Suppressor macrophage treated with lipopolysaccharide for 4 hours (primary cell): ENCODE data around the gene KIDINS220.
A peak's percentile ranks its signal among the peaks of the same experiment; 100 is the strongest.

Source experiments
- DNase-seq: peaks from one replicate; pipeline ENCODE4 v3.0.0-alpha.2; 2020

KIDINS220 gene

DNA sequence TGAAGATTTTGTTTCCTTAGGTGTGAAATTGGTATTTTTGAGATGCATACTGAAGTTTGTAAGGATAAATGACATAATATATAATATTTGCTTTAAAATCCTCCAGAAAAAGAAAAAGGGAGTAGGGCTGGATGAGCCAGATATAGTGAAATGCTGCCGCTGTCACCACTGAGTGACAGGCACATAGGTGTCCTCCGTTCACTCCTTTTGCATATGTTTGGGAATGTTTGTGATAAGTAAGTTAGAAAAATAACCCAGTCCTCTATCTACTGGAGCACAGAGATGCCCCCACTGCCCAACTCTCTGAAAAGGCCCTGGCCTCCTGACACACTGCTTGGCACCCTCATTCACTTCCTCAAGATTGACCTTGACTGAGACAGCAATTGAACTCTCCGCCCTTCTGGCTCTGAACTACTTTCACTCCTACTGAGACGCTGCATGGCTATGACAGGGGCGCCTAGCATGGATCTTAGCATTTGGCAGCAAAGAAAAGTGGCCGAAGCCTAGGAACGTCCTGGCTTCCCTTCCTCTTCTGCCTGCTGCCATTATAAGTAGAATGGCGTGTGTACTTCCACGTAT lies 145.5 kb downstream of the KIDINS220 start:
- DNase-seq: no peak

DNA sequence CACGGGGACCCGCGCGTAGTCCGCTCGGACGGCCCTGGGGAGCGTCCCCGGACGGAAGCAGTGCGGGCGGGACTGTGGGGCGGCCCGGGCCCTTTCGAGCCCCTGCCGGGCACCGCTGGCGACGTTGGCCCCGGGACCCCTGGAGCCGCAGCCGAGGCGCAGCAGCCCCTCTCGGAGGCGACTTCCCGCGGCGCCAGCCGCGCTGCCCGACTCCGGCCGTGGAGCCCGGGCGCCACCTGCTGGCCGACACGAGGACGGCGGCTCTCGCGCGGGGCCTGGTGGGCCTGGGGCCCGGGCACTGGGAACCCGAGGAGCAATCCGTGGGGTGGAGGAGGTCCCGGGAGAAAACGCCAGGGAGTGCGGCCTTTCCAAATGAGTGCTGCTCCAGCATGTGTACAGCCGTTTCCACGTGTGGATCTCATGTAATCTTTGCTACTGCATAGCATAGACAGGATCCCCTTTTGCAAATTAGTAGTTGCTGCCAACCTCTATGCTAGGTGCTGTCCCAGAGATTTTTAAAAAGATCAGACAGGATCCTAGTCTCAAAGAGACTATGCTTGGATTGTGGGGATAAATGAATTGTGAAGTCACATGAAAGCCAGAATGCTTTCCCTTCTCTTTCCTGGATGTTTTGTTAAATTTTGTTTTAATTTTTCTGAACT lies 151.6 kb downstream of the KIDINS220 start:
- DNase-seq: peak; percentile 82

DNA sequence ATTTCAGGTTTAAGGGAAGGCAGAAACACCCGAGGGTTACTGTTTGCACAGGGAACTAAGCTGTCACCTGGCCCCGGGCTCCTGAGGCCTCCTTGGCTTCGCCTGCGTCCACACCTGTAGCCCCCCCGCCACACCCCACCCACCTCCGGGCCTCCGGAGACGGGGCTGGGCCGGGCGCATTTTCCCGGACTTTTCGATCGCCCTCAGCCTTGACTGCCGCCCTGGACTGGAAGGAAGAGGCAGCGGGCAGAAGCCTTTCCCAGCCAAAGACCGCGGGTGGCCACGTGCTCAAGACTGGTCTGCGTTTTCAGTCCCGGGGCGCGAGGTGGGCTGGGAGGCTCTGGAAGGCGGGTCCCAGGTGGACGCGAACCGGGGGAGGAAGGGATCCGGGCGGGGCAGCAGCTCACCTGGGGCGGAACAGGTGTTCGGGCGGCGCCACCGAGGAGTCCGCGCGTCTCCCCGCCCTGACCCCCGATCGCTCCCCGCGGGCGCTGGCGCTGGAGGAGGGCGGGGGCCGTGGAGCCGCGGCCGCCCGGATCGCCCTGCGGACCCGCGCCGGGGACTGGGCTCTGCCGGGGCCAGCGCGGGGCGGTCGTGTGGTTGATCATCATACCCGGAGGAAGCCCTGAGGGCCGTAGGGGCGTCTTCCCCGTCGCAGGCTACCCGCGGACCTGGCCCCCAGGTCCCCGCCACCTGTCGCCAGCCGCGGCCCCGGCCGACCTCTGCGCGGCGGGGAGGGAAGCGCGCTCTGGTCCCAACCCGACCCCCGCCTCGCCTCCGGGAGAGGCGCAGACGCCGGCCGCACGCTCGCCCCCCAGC lies 152.3 kb downstream of the KIDINS220 start:
- peak; percentile 76 for DNase-seq

DNA sequence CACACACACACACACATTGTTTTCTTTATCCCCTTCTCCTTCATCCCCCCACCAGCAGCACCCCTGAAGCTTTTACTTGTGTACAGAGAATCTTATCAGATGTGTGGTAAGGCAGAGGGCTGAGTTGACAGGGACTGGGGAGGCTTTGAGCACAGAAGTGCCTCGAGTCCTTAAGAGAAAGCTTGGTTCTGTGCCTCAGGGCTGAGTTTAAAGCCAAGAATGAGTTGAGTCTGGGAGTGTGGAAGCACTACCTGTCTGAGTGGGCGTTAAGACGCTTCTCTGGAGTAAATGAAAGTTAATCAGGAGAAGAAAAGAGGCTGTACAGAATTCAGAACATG lies 152.9 kb downstream of the KIDINS220 start:
- DNase-seq: peak; percentile 64

DNA sequence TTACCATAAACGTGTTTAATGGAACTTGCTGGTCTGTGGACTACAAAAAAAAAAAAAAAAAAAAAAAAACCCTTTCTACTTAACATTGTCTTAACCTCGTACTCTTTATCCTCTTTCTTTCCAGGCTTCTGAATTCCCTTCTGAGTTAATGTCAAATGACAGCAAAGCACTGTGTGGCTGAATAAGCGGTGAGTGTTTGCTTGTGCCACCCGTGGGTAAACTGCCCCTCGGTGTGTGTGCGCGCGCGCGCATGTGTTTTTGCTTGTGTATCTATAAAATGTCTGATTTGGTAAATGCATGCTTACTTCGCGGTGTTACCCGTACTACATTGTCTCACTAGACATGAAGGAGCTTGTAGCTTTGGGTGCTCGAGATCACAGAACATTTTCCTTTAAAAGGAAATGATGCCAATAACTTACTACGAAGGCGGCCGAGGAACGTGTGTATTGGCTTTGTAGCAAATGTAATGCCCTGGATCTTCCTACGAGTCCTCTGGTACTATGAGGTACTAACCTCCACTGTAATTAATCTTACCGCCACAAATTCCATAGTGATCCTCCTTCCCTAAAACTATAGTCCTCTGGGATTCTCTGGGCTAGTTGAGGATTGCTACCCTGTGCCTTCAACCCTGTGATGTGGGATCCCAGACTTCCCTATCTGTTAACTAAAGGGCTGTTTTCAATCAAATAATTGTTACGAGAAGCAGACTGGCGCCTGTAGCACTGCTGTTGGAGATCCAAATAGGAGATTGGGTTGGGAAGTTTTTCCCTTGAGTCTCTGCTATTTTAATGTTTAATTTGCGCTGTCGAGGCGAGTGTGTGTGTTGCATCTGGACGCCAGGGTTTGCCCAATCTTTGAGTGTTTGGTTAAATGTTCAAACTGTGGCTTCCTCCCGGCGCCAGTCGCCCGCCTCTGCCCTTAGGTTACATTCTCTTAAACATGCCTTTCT lies 154.4 kb downstream of the KIDINS220 start:
- DNase-seq: peak; percentile 62

DNA sequence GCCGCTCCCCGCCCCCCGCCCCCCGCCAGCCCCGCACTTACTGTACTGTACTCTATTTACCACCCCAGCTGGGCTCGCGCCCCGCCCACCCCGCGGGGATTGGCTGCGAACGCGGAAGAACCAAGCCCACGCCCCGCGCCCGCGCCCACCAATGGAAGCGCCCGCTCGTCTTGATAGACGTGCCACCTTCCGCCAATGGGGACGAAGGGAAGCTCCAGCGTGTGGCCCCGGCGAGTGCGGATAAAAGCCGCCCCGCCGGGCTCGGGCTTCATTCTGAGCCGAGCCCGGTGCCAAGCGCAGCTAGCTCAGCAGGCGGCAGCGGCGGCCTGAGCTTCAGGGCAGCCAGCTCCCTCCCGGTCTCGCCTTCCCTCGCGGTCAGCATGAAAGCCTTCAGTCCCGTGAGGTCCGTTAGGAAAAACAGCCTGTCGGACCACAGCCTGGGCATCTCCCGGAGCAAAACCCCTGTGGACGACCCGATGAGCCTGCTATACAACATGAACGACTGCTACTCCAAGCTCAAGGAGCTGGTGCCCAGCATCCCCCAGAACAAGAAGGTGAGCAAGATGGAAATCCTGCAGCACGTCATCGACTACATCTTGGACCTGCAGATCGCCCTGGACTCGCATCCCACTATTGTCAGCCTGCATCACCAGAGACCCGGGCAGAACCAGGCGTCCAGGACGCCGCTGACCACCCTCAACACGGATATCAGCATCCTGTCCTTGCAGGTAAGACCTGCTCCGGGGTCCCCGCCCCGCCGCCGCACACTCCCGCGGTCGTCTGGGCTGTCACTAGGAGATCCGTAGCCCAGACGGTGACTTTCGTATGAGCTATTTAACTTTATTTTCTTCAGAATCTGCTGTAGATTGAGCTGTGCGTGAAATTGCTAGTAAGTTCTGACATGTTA lies 155.4 kb downstream of the KIDINS220 start, which contains the start of gene ID2:
ID2 (plus strand) TSS at position 271 of the 907 bp plus-strand sequence; CDS start at position 381, 110 bp downstream.
- DNase-seq: peak; percentile 100

DNA sequence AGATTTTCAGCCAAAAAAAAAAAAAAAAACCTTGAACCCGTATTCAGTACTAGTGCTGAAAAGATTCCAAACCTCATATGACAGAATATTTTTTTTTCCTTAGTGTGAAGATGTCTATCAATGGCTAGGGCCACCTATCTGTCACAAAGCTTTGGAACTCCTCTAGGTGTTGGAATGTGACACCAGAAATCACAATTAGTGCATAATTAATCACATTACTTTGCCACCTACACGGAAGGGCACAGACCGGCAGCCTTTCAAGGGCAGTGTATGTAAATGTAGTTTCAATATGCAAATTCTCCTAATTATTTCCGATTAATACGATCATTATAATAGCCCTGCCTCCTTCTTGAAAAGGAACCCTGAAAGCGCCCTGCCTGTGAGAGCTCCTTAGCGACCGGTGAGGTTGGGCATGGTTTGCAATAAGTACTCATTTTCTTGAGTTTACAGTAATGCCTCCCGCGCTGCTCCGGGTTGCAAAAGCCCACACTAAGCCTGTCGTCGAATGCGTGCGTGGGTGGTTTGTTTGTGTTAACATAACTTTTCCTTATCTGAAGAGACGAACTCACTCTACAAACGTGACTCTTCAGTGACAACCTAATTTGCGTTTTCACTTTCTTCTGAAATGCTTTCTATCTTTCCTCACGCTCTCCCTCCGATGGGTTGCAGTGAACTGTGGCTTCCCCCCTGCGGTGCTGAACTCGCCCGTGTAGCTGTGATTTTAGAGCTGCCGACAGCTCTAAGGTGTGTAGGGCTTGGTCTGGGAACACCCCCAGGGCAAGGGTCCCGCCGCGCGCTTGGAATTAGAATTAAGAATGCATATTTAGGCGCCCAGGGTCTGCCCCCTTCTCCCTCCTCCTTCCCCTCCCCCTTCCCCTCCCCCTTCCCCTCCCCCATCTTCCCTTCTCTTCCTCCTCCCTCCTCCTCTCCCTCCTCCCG lies 156.3 kb downstream of the KIDINS220 start:
- DNase-seq: peak; percentile 98

DNA sequence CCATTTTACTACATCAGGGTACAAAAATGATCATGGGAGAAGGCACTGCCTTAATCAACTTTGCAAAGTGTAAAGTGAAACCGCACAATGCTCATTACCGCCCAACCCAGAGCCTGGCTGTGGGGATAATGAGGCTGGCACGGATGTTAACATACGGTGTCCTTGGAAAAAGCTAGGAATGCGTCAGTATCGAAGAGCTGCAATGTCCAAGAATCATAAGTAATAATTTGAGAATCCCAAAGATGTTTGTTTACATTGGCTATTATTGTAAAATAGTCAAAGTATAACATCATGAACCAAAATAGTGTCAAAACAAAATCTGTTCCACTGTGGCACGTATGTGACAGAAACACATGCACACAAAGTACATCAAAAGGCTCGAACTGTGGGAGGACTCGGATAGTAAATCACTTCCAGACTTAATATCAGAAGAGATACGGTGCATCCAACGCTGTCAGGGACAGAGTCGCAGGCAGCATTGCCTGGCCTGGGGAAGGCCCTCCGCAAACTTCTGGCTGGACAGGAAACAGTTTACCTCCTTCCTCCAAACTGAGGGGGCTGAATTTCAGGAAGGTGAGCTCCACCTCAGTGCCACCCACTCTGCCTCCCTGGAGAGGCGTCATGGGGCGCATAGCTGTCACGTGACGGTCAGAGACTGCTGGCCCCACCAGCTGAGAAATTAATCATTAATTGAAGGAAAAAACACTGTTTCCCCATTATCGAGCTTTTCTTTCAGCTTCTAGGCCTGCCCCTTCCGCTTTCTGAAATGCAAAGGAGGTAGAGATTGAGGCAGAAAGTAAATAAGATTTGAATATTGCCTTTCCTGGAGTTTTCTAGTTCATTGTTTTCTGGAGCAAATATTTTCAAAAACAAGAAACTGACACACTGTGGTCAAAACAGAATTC lies 157.3 kb downstream of the KIDINS220 start:
- DNase-seq: peak; percentile 30

DNA sequence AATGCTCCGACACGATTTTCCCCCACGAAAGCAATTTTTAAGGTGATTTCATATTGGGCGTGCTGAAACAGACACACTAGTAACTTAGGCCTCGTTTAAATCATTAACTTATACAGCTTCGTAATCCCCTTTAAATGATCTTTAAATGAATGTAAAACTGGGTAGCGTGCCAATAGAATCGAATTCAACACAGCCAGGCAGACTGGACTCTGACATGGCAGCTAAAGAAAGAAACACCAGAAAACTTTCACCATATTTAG lies 157.9 kb downstream of the KIDINS220 start:
- DNase-seq: no peak
